GM12873 (cell line): ENCODE data around the gene P2RX3.

Experiments
- CTCF ChIP-seq: IDR thresholded peaks from 2 replicates; pipeline ENCODE4 v1.5.1; 2012; ENCODE audit warnings: low read depth, mild to moderate bottlenecking, moderate library complexity, low read length, control low read depth; ENCODE audit not compliant: insufficient read depth; ENCODE audit errors: missing control alignments

Gene P2RX3

GRCh38 chr11:57323855-57324153 is 14.3 kb upstream of the P2RX3 start:
- TF ChIP-seq CTCF: no peak

DNA sequence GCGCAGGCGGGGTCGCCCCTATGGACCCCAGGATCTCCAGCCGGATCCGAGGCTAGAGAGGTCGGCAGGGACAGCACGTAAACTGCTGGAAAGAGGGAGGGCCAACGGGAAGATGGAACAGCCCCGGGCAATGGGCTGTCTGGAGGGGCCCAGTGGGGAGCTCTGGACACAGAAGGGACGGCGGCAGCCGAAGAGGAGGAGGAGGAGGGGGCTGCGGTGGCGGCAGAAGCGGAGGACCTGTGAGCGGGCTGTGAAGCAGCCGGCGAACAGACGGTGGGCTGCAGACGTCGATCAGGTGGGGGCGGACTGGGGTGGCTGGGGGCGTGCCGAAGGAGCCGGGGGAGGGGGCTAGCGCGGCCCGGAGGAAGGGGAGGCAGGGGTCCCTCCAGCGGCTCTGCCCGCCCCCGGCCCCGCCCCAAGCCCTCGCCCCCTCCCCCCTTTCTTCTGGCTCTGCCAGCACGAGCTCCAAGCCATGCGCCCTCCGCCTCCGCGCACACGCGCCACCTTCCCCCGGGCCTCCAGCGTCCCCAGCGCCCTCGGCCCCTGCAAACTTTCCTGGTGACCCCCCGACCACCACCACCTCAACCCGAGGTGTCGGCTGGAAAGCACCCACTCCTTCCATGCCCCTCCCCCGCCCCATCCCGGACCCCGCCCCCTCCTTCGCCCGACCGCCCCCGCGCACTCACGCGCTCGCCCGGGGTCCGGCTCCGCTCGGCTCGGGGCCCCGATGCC is 13.8 kb upstream of the P2RX3 start:
- TF ChIP-seq CTCF: no peak

- TF ChIP-seq CTCF: no peak
These were observed 13.0 kb upstream of the P2RX3 start, which contains the start of gene TNKS1BP1 for GRCh38 chr11:57324886-57325734. Gene TNKS1BP1, minus strand, starts transcription at chr11:57324952. Its CDS starts 3,067 bp downstream, at chr11:57321885.

DNA sequence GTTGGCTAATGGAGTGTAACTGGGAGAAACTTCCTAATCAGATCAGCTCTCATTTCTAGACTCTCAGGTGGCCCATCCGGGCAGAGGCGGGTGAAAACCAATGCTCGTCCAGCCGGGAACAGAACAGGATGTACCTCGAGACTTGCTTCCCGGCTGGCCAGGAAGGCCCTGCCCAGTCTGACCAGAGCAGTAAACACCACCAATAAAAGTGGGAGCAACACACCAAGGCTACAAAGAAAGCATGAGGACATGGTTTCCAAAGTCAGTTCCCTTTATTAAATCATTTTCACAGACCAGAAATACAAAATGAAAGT is 12.5 kb upstream of the P2RX3 start:
- no peak for TF ChIP-seq CTCF

DNA sequence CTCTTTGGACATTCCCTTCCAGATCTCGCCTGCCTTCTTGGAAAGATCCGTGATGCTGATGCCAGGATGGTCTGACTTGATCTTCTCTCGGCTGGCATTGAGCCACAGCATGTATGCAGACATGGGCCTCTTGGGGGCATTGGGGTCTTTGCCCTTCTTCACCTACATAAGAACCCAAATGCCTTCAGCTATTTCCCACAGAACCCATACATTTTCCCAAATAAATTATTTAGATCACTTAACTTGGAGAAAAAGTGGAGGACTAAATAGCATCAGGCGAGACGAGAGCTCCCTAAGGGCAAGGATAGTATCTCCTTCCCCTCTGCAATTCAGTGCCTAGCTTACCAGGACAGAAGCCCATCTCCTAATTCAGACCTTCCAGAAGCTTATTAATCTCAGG is 10.4 kb upstream of the P2RX3 start:
- TF ChIP-seq CTCF: no peak

DNA sequence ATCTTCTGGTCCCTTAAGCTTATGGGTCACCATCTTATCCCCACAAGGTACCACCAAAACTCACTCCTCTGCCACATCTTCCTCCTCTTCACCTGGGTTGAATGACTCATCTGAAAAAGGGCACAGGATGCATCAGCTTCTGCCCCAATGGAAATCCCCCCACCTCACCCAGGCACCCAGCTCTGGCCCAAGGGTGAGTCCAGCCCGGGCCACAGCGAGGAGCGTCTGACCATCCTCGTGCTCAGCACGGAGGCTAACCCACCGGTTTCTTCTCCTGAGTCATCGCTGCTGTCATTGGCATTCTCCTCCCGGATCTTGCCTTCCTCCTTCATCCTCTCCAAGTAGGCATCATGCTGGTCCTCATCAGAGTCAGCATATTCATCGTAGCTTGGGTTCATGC is 8.1 kb upstream of the P2RX3 start:
- TF ChIP-seq CTCF: no peak

- no peak for TF ChIP-seq CTCF
These were observed 6.4 kb upstream of the P2RX3 start for GRCh38 chr11:57331720-57332119.
